RWPE1 (cell line): Measurements from ENCODE around the gene AGTPBP1.
A peak's percentile ranks its signal among the peaks of the same experiment; 100 is the strongest.

ENCODE experiments used
- CTCF ChIA-PET: fragments of 350-600 bp; sonication (Branson Sonifier 250); formaldehyde crosslinking; extraction: SDS; loops from one replicate; lab custom pipeline; 2021; lab: Yijun Ruan, JAX
- POLR2A ChIA-PET: fragments of 400-600 bp; formaldehyde crosslinking; extraction: SDS; loops from one replicate; lab custom pipeline; 2020; ENCODE audit warnings: antibody characterized with exemption; ENCODE audit not compliant: low non-redundant PET; lab: Yijun Ruan, JAX
- DNase-seq: peaks from one replicate; pipeline ENCODE4 v3.0.0; 2012; ENCODE audit warnings: low spot score
- H3K27ac ChIP-seq: fragments of 450-650 bp; 2 replicates; pipeline ENCODE4 v1.5.1; 2017
- TF ChIP-seq, protein P1 (sequence below): fragments of 450-650 bp; conservative IDR thresholded peaks from 2 replicates; pipeline ENCODE4 v1.5.1; 2017; ENCODE audit warnings: low read depth, mild to moderate bottlenecking

Gene AGTPBP1

DNA sequence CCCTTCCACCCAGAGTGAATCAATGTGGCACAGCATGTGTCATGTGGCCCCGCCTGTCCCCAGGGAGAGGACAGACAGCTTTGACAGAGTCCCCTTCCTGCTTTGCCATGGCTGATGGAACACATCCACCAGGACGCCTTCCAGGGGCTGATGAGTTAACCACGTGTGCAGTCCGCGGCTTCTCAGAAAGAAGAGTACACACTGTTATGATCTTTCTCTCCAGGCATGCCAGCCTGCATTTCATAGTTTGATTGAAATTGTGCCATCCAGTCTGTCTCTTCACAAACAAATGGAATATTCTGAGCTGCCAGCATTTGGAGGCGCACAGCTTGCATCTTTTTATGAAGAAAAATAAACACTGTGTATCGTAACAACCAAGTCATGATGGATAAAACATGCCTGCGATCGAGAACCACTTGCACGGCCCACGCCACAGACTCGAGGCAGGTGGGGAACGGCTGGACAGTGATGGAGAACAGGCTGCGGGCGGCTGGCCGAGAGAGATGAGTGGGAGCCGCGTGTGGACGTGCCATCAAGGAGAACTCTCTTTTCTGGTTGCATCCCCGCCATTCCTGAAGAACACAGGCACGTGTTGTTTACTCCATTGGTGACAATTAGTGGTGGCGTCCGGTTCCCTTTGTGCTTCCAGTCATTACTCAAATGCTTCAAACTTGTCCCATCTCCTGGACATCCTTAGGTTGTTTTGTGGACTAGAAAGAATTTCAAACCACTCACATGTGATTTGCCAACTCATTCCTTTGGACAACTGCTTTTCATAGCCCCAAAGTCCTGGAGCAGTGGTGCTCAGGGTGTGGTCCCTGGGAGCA, 220.2 kb downstream of the AGTPBP1 start:
- TF ChIP-seq, protein P1, sequence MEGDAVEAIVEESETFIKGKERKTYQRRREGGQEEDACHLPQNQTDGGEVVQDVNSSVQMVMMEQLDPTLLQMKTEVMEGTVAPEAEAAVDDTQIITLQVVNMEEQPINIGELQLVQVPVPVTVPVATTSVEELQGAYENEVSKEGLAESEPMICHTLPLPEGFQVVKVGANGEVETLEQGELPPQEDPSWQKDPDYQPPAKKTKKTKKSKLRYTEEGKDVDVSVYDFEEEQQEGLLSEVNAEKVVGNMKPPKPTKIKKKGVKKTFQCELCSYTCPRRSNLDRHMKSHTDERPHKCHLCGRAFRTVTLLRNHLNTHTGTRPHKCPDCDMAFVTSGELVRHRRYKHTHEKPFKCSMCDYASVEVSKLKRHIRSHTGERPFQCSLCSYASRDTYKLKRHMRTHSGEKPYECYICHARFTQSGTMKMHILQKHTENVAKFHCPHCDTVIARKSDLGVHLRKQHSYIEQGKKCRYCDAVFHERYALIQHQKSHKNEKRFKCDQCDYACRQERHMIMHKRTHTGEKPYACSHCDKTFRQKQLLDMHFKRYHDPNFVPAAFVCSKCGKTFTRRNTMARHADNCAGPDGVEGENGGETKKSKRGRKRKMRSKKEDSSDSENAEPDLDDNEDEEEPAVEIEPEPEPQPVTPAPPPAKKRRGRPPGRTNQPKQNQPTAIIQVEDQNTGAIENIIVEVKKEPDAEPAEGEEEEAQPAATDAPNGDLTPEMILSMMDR, result no peak
- POLR2A ChIA-PET, result no interaction called here
- DNase-seq, result no peak
- CTCF ChIA-PET, result no interaction called here
- no peak overlapping the region for H3K27ac ChIP-seq

DNA sequence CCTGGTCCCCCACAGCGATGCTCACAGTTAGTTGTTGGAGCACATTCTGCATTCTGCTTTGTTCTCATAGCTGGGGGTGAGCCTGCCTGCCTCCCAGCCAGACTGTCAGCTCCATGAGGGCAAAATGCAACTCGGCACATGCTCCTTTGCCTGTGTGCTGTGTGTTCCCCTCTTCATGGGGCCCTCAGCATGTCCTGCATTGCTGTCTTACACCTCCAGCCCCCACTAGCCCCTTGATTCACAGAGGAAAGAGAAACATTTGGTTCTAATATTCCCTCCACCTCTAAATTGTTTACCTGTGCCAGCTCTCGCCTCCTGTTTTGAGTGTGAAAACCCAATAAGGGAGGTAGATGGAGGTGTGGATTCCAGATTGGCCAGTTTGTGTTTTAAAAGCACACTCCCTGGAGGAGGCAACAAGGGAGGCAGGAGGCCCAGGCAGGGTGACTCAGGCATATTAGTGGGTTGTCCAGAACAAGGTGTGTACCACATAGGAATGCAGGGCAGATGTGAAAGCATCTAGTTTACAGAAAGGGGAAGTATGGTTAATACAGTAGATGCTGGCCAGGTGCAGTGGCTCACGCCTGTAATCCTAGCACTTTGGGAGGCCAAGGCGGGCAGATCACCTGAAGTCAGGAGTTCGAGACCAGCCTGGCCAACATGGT, 224.6 kb downstream of the AGTPBP1 start:
- CTCF ChIA-PET, result interaction anchor here (0.7 to 1.4 kb wide), 2 partner anchors 93 to 1138 kb away, joined by 3 to 4 read pairs; no protein-coding TSS in a partner anchor
- peak; percentile 82 for DNase-seq
- H3K27ac ChIP-seq, result no peak overlapping the region; the same call in 1 of the 2 replicates
- TF ChIP-seq, protein P1, result no peak
- POLR2A ChIA-PET, result no interaction called here

DNA sequence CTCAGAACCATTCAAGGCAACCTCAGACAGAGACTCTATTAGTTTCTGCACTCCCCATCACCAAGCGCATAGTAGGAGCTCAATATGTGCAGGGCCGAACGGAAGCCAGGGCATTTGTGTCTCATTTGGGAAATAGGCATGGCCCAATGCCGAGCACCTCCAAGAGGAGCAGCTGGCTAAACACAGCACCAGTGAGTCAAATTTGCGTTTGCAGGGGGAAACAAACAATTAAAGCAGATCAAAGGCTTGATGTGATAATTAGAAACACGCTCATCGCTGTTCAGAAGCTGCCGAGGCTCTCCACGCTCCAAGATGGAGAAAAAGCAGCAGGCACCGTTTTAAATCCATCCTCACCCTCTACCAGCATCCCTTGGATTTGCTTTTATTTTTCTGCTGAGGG, 225.3 kb downstream of the AGTPBP1 start:
- DNase-seq, result no peak
- POLR2A ChIA-PET, result interaction anchor here (0.7 kb wide), 1 partner anchor 58 kb away, joined by 5 read pairs; no protein-coding TSS in a partner anchor
- TF ChIP-seq, protein P1, result no peak
- CTCF ChIA-PET, result interaction anchor here (0.6 to 1.4 kb wide), 2 partner anchors 93 to 146 kb away, joined by 4 to 5 read pairs; no protein-coding TSS in a partner anchor
- no peak overlapping the region; the same call in 1 of the 2 replicates for H3K27ac ChIP-seq

DNA sequence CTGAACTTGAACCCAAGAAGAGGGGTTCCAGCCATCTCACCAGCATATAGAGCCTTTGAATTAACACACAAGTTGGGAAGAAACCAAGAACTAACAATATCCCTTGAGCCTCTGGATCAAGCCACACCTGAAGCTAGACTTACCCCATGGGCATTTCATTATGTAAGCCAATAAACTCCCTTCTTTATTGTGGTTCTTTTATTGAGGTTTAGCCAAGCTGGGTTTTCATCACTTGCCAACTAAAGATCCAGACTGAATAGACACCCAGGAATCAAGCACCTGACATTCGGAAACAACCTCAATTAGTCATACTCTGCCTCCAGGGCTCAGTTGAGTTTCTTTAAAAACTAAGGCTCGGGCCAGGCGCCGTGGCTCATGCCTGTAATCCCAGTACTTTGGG, 226.7 kb downstream of the AGTPBP1 start:
- TF ChIP-seq, protein P1, result no peak
- ChIA-PET POLR2A (no interaction called here), CTCF (interaction anchor here (0.6 kb wide), 1 partner anchor 95 kb away, joined by 3 read pairs; no protein-coding TSS in a partner anchor)
- peak; percentile 68 for DNase-seq
- no peak overlapping the region for H3K27ac ChIP-seq

DNA sequence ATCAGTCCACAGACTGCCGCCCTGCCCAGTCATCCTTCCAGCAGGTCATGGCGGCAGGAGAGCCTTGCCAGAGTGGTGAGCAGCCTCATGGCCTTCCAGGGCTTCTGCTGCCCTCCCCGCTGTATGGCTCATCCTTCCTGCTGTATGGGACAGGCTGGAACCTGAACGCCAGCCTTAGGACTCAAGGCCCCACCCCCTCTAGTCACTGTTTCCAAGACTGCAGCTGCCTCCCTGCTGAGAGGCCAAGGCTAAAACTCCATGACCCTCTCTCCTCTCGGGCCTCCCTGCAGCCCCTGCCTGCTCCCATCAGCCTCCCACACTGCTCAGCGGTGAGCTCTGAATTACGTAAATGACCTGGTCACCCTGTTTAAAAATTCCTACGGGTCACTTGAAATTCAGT, 227.5 kb downstream of the AGTPBP1 start:
- POLR2A ChIA-PET, result no interaction called here
- CTCF ChIA-PET, result interaction anchor here (1.2 kb wide), 1 partner anchor 96 kb away, joined by 6 read pairs; no protein-coding TSS in a partner anchor
- TF ChIP-seq, protein P1, result no peak
- 0 out of 2 replicates have a peak overlapping the region, but pooled peaks have one; percentile 6 for H3K27ac ChIP-seq
- peak; percentile 80 for DNase-seq

DNA sequence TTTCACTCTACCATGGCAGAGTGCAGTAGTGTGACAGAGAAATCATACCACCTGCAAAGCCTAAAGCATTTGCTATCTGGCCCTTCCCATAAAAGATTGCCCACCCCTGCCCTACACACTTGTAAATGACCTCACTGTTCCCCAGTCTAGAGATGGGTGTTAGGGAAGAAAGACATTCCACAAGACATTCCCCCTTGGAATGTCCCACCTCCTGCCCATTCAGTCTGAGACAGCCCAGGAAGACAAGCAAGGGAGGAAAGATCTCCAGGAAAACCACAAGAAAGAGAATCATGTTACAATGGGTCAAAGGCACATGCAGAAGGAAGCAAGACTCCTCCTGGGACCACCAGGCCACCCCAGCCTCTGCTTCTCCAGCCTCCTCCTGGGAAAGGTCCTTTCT, 230.0 kb downstream of the AGTPBP1 start:
- no peak overlapping the region for H3K27ac ChIP-seq
- CTCF ChIA-PET, result interaction anchor here (2.2 kb wide), 1 partner anchor 98 kb away, joined by 7 read pairs; no protein-coding TSS in a partner anchor
- DNase-seq, result no peak
- POLR2A ChIA-PET, result no interaction called here
- TF ChIP-seq, protein P1, result no peak
